Astrocyte of the cerebellum (primary cell): ENCODE data around the gene RGS12.

Experiments
- DNase-seq: peaks from one replicate; pipeline ENCODE4 v3.0.0-alpha.2; 2011; ENCODE audit warnings: low read depth
- H3K4me3 ChIP-seq: 2 replicates; pipeline ENCODE4 v1.5.1; 2011; ENCODE audit warnings: mild to moderate bottlenecking, low read depth, low read length, moderate library complexity
- in situ Hi-C: cut with HindIII; loops from 2 replicates; pipeline ENCODE4 v1.10.0; 2017; ENCODE audit warnings: low sequenced_read_pairs
- TF ChIP-seq, protein P1 (sequence below): IDR thresholded peaks from 2 replicates; pipeline ENCODE4 v1.5.1; 2012; ENCODE audit warnings: low read length, low read depth, moderate library complexity, mild to moderate bottlenecking; ENCODE audit errors: missing control alignments

RGS12 gene

DNA sequence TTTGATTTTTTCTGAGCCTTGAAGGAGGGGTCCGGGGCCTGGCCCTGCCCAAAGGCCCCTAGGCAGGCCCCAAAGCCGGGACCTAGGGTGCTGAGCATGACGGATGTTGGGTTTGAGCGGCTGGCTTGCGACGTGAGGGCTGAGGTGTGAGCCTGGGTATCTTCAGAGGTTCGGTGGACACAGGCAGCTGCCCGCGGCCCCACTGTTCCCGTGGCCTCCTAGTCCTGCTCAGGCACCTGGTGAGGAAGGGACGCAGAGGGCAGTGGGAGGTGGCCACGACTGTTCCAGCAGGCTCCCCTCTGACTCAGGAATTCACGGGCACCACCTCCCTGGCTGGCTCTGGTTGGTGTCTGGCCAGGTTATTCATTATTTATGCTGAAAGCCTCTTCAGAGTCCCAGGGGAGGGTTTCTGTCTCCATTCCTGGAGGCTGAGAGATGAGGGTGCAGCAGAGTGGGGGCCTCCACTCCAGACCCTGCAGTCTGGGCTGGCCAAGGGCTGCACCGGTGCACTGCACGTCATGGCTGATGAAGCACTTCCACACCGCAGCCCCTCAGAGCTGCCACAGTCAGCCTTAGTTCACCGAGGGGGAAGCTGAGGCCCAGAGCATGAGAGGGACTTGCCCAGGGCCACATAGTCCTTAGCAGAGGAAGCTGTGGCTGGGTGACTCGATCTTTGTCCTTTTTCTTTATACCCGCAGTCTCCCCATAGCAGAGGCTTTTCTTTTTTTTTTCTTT, 41.7 kb upstream of the RGS12 start:
- TF ChIP-seq, protein P1, sequence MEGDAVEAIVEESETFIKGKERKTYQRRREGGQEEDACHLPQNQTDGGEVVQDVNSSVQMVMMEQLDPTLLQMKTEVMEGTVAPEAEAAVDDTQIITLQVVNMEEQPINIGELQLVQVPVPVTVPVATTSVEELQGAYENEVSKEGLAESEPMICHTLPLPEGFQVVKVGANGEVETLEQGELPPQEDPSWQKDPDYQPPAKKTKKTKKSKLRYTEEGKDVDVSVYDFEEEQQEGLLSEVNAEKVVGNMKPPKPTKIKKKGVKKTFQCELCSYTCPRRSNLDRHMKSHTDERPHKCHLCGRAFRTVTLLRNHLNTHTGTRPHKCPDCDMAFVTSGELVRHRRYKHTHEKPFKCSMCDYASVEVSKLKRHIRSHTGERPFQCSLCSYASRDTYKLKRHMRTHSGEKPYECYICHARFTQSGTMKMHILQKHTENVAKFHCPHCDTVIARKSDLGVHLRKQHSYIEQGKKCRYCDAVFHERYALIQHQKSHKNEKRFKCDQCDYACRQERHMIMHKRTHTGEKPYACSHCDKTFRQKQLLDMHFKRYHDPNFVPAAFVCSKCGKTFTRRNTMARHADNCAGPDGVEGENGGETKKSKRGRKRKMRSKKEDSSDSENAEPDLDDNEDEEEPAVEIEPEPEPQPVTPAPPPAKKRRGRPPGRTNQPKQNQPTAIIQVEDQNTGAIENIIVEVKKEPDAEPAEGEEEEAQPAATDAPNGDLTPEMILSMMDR, result no peak
- H3K4me3 ChIP-seq, result no peak overlapping the region
- no peak for DNase-seq
- in situ Hi-C loops, result no loop called here

DNA sequence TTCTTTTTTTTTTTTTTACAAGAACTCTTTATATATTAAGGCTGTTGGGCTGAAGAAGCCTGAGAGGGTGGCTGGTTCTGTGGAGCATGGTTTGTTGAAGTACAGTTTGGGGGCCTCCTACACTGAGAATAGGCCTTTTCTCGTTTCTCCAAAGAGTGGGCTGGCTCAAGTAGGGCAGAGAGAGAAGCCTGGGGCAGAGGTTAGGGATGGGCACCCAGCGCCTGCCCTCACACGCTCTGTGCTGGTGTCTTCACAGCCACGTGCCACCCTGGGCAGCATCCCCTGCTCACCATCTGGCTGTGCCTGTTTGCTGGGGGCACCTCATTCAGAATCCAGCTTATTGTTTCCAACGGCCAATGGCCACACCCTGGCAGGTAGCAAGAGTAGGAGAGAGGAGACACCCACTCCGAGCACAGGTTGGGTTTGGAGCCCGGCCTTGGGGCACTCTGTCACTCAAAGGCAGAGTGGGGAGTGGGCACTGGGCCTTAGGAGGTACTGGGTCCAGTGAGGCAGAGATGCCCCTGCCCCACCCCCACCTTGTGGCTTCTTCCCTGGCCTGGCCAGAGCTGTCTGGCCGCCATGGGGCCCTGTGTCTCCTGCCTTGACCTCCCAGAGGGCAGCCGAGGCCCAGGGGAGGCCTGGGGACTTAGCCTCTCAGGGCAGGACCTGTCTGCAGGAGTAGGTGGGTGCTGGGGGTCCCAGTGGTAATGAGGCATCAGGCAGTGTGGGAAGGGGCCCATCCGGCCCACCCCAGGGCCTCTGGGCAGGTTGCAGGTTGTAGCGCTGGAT, 40.9 kb upstream of the RGS12 start:
- DNase-seq, result no peak
- no peak overlapping the region for H3K4me3 ChIP-seq
- in situ Hi-C loops, result no loop called here

DNA sequence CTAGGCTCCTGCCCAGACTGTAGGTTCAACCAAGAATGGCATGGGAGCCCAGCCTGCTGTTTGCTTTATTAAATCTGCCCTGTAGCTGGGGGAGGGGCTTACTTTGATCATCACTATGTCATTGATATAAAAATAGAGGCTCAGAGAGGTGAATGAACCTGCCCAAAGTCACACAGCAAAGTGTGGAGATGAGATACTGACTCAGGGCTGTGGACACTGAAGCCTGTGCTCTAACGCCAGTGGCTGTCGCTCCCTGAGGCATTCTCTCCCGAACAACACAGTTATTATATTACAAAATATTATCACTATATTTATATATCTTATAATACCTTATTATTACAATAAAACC, 40.4 kb upstream of the RGS12 start:
- no peak for DNase-seq
- TF ChIP-seq, protein P1, result no peak
- no peak overlapping the region for H3K4me3 ChIP-seq
- in situ Hi-C loops, result no loop called here

More for the DNA sequence above, 40.9 kb upstream of the RGS12 start:
- TF ChIP-seq, protein P1, result no peak

DNA sequence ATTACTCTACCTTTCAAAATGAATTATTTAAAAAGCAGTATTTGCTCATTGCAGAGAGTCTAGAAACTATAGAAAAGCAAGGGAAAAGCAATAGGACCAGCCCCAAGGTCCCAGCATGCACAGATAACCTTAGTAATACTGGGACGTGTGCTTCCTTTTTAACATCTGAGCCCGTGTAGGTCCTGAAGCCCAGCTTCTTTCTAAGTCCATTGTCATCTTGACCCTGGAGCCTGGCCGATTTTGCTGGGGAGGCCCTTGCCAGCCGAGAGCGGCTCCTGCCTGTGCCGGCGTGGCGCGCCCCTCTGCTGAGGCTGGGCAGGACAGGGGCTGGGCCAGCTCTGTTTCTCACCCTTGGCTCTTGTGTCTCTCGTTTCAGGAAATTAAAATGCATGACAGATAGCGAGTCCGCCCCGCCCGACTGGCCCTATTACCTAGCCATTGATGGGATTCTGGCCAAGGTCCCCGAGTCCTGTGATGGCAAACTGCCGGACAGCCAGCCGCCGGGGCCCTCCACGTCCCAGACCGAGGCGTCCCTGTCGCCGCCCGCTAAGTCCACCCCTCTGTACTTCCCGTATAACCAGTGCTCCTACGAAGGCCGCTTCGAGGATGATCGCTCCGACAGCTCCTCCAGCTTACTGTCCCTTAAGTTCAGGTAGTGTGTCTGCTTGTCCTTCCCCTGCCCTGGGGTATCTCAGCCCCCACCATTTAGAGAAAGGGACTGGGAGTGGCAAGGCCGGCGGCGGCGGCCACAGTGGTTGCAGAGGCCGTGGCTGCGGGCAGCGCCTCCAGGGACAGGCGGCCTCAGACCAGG, 39.8 kb upstream of the RGS12 start:
- TF ChIP-seq, protein P1, result no peak
- DNase-seq, result no peak
- in situ Hi-C loops, result no loop called here
- no peak overlapping the region for H3K4me3 ChIP-seq

DNA sequence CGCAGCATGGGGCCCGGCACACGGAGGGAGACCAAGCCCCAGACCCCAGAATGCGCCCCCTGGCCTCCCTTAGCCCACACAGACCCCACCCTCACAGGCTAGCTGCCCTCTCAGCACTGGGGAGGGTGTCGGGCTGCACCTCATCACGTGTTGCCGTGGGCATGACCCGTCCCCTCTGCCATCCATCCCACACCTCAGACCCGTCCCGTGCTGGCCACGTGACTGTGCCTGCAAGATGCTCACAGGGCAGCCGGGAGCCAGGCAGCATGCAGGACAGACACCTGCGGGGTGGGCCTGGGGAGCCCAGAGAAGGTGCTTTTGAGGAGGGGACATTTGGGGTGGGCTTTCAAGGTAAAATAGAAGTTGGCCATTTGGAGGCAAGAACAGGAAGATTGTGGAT, 39.0 kb upstream of the RGS12 start:
- TF ChIP-seq, protein P1, result no peak
- H3K4me3 ChIP-seq, result no peak overlapping the region
- no peak for DNase-seq
- in situ Hi-C loops, result no loop called here

DNA sequence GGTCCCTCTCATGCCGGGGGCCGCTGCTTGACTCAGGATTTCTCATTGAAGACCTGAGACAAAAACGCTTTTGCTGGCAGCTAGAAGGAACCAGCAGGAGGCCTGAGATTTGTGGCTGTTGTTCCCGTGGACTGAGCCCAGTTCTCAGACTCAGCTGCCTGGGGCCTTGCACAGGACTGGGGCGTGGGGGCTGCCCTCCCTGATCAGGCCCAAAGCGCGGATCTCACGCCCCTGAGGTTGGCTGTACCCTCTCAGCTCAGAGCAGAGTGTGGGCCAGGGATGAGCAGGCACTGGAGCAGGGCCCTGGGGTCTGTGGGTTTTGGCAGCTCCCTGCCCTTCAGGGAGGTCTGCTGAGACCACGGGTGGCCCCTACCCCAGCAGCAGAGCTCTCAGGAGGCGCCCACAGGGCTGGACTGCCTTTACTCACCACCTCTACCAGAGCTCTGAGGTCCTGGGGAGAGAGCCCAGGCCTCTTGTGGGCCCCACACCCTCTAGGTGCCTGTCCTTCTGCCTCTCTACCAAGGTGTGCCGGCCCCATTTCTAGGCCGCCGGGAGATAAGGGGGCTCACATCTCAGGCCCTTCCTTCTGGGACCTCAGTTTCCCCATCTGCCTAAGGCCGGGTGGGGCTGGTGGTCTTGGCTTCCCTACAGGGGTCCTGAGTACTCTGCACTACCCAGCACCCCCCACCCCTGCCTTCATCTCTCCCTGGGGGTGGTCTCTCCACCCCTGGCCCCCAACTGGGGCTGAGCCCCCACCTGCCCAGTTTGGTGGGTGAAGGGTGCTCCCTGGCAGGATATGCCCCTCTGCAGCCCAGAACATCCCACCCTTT, 38.3 kb upstream of the RGS12 start:
- no peak for DNase-seq
- H3K4me3 ChIP-seq, result no peak overlapping the region
- TF ChIP-seq, protein P1, result no peak
- in situ Hi-C loops, result no loop called here
